ENCODE results near the gene MYLK2.

Gene MYLK2

GRCh38 chr20:31819083-31819784 is at the start of gene MYLK2:
TSS of gene MYLK2 (plus strand) at chr20:31819356. CDS start at chr20:31819581, 225 bp downstream.
- DNase-seq, result peak; percentile 53

GRCh38 chr20:31769681-31770080 is 49.5 kb upstream of the MYLK2 start:
- no peak for DNase-seq

- DNase-seq, result no peak
Measured at GRCh38 chr20:31770243-31770642, 48.9 kb upstream of the MYLK2 start.

- DNase-seq, result no peak
Measured at GRCh38 chr20:31774408-31774807, 44.7 kb upstream of the MYLK2 start.

DNA sequence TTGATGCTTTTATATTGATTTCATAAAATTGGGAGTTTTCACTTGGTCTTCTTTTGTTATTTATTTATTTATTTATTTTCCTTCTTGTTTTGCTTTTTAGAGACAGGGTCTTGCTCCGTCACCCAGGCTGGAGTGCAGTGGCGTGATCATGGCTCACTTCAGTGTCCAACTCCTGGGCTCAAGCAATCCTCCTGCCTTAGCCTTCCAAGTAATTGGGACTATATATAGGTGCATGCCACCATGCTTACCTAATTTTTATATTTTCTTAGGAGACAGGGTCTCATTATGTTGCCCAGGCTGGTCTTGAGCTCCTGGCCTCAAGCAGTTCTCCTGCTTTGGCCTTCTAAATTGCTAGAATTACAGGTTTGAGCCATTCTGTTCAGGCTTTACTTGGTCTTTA is 38.3 kb upstream of the MYLK2 start:
- no peak for DNase-seq

DNA sequence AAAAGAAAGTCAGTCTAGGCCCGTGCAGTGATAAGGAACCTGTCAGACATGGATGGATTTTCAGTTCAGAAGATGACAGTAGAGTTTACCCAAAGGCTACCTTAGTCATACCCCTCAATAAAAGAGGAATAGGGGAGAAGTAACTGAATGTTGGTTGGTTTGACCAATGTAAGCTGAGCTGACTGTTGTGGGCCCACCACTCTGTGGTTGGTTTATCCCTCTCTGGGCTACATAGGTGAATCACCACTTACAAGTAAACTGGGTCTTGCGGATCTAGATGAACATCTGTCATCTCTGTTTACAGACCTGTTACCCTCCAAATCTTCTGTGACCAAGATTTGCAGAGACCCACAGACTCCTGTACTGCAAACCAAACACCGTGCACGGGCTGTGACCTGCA is 37.2 kb upstream of the MYLK2 start:
- DNase-seq, result no peak

- DNase-seq, result no peak
Measured at GRCh38 chr20:31784354-31785044, 34.7 kb upstream of the MYLK2 start.

DNA sequence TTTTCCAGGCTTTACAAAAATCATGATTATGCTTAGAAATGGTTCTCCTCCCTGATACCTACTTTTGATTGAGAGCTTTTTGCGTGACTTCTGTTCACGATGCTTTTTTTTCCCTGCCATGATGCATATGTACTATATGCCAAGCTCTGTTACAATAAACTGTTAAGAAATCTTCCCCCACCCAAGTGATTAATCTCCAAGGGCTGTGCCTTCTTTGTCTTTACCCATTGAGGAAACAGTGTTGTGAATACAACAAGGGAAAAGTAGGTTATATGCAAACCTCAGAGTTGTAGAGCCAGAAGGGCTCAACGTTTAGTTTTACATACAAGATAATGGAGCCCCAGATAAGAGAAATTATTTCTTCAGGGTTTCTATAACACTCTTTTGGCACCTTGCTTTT is 34.1 kb upstream of the MYLK2 start:
- DNase-seq, result no peak

GRCh38 chr20:31788578-31788977 is 30.6 kb upstream of the MYLK2 start:
- DNase-seq, result no peak

- DNase-seq, result no peak
Measured at GRCh38 chr20:31790401-31790800, 28.8 kb upstream of the MYLK2 start.

- DNase-seq, result no peak
Measured at GRCh38 chr20:31797364-31797763, 21.8 kb upstream of the MYLK2 start.

DNA sequence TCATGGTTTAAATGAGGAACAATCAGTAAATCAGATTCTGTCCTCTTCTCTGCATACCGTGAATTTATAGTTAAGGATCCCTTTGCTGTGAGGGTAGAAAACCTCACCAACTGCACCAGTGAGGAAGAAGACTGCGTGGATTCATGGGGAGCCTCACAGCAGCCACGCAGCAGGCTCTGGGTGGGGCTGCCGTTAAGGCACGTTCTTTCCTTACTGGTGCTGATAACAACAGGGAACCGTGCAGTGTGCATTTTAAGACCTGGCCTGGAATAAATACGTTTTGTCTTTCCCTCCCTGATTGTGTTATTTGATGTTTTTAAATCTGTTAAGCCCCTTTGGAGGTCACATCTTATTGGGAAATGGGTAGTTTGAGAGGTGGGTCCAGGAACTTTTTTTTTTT is 17.6 kb upstream of the MYLK2 start:
- no peak for DNase-seq

- DNase-seq, result no peak
Measured at GRCh38 chr20:31803552-31804291, 15.4 kb upstream of the MYLK2 start.

GRCh38 chr20:31806564-31807355 is 12.4 kb upstream of the MYLK2 start:
- DNase-seq, result peak; percentile 12

GRCh38 chr20:31808481-31808880 is 10.7 kb upstream of the MYLK2 start:
- DNase-seq, result no peak

GRCh38 chr20:31809661-31810060 is 9.5 kb upstream of the MYLK2 start:
- DNase-seq, result no peak

GRCh38 chr20:31811198-31811597 is 8.0 kb upstream of the MYLK2 start:
- peak; percentile 34 for DNase-seq

DNA sequence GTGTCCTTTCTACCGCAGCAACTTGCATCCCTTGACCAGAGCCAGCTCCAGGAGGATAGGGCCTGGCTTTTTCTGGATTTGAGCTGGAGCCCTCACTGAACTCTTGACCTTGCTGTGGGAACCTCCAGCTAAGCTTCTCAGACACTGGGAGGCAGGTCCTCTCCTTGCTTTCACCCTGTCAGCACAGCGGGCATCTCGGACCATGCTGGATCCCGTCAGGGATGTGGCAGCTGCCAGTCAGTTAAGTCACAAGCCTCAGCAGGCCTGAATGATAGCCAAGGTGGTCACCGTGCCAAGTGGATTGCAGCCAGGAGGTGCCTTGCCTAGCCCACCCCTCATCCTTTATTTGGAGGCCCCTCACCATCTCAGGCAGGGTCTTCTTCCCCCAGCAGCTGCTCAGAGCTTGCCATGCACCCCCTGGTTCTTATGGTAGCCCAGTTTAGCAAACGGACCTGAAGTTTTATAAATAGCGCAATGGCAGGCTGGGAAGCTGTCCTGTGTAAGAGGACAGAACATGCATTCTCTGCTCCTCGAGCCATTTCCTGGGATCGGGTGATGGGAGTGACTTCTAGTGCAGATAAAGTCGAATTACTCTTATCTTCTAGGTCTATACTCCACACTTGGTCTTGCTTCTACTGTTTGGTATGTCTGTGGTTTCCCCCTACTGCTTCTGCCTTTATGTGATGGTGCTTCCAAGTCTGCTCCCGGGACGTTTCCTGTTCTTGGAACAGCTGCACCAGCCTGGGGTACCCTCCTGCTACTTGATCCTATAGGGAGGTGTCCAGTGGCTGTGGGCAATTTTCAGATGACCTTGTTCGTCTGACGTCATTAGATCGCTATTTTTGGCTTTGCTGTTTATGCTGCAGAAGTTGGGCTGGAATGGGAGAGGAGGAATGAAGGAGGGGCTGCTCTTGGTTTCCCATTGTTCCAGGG is 7.1 kb upstream of the MYLK2 start:
- peak; percentile 37 for DNase-seq

DNA sequence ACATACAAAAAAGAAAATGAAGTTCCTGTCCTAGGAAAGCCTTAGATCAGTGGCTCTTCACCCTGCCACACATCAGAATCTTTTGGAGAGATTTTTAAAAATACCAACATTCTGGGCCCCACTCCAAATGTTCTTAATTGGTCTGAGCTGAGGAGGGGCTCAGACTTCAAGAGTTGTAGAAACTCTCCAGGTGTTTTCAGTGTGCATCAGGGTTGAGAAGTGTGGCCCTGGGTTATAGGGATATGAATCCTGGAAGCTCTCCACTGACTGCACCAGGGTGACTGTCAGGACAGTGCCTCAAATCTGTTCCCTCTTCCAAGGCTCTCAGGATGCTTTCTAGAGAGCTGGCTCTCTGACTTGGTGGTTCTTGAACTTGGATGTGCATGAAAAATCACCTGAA is 5.5 kb upstream of the MYLK2 start:
- DNase-seq, result no peak

GRCh38 chr20:31814142-31814541 is 5.0 kb upstream of the MYLK2 start:
- DNase-seq, result peak; percentile 5

DNA sequence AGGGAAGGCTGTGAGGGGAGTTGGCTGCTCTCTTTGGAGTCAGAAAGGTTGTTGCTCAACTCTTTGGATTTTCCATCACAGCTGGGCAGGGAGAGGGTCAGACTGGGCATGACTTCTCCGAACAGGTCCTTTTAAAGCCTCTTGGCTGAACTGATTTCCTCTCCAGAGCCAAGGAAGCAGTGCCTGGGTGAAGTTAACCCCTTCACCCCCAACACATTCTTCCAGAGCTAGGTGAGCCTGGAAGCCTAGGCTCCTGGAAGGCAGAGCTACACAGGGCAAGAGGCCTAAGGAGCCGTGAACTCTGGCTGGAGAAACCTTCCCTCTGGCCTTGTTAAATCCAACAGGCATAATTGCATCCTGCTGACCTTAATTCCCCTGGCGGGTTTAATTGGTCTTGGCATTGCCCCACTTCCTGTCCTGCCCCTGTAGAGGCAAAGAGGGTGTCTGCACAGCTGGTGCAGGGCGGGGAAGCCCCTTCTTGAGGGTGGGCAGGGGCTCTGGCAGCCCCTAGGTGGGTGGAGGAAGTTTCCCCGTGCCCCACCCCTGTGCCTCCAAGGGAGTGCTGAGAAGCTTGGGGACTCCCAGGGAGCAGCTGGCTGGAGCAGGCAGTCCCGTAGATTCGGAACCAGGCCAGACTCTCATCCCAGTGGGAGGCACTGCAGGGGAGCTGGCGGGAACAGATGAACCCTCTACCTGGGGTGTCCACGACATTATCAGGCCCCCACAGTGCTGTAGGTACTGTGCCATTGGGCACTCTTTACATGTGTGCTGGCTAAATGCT is 3.6 kb upstream of the MYLK2 start:
- peak; percentile 51 for DNase-seq

Data from activated effector memory CD4-positive, alpha-beta T cell treated with anti-CD3 and anti-CD28 coated beads, Interleukin-2, amount 50 U/mL, for 16 hours (primary cell).